Measurements from ENCODE around the gene SORCS1. TPM values are rescaled to one million over a fixed set of nuclear protein-coding genes. Genes with fewer than 3 reads are reported as not detected.

Gene SORCS1
- total RNA-seq, 1 experiment from 2014 or later, result 1.7 TPM

DNA sequence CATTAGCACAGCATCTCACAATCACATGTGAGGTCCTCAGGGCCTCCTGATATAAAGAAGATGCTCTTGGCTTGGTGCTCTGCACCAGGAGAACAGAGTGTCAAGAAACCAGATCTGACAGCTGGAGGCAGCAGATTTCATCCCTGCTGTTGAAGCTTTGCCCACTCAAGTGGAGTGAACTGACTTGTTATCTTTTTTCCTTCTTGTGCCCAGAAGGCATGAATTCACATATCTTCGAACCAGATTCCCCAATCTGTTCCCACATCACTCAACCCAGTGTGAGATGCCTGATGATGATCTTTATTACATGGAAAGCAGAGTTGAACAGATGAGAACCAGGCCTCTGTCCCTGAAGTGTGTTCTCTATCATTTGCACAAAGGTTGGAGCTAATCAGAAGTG is 521.0 kb downstream of the SORCS1 start:
- H3K9me3 ChIP-seq (ENCODE audit: control insufficient read depth, low read depth, low read length), result no peaks in the 10 kb centered on the region
- TF ChIP-seq, protein P1, sequence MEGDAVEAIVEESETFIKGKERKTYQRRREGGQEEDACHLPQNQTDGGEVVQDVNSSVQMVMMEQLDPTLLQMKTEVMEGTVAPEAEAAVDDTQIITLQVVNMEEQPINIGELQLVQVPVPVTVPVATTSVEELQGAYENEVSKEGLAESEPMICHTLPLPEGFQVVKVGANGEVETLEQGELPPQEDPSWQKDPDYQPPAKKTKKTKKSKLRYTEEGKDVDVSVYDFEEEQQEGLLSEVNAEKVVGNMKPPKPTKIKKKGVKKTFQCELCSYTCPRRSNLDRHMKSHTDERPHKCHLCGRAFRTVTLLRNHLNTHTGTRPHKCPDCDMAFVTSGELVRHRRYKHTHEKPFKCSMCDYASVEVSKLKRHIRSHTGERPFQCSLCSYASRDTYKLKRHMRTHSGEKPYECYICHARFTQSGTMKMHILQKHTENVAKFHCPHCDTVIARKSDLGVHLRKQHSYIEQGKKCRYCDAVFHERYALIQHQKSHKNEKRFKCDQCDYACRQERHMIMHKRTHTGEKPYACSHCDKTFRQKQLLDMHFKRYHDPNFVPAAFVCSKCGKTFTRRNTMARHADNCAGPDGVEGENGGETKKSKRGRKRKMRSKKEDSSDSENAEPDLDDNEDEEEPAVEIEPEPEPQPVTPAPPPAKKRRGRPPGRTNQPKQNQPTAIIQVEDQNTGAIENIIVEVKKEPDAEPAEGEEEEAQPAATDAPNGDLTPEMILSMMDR (conservative IDR thresholded peaks at IDR 0.05), result no peak
- no peak overlapping the region for H3K4ac ChIP-seq (ENCODE audit: low read depth, low read length)
- no peak overlapping the region for H3K27ac ChIP-seq (ENCODE audit: insufficient read length, low read depth, low read length)
- no peak overlapping the region for H2BK15ac ChIP-seq (ENCODE audit: low read depth, low read length)
- no peaks in the 10 kb centered on the region; a peak in 1 of 7 replicates for H3K36me3 Mint-ChIP-seq (ENCODE audit: insufficient read depth in 1 of 3, low read depth in 3 of 3)
- H3K27me3 Mint-ChIP-seq (ENCODE audit: low read depth), result peaks cover 2% of the 10 kb centered on the region; the same call in 1 of the 2 replicates
- no peak overlapping the region for H4K5ac ChIP-seq (ENCODE audit: insufficient read length, low read depth, low read length)
- H2BK20ac ChIP-seq (ENCODE audit: low read depth, low read length, poor library complexity, severe bottlenecking), result no peak overlapping the region
- no peak overlapping the region for H4K8ac ChIP-seq (replicated peaks; ENCODE audit: insufficient read length, low read depth, low read length)
- H3K56ac ChIP-seq (ENCODE audit: insufficient read length, low read depth, low read length), result no peak overlapping the region
- H2BK12ac ChIP-seq (ENCODE audit: insufficient read length, low read depth, low read length), result no peak overlapping the region
- no peaks in the 10 kb centered on the region for H3K9me3 Mint-ChIP-seq
- no CpG with 5 or more reads among the region's 1 CpG for WGBS (ENCODE audit: extremely low coverage, insufficient read length, low lambda C conversion rate)
- no peak overlapping the region for H2AK5ac ChIP-seq (ENCODE audit: insufficient read length, low read length)
- no peaks in the 10 kb centered on the region for H4K20me1 ChIP-seq (ENCODE audit: control insufficient read depth, insufficient read depth, insufficient read length)
- no peaks in the 10 kb centered on the region for H3K4me1 ChIP-seq (ENCODE audit: insufficient read depth, low read length)
- no peak overlapping the region for H3K27ac Mint-ChIP-seq
- H3K4me2 ChIP-seq (ENCODE audit: insufficient read depth, insufficient read length, low read length), result no peak overlapping the region
- H2BK5ac ChIP-seq (ENCODE audit: insufficient read length, low read length), result no peak overlapping the region
- no peaks in the 10 kb centered on the region for H3K79me2 ChIP-seq (ENCODE audit: insufficient read depth, low read length)
- no peak overlapping the region for H3K9ac ChIP-seq (ENCODE audit: extremely low read depth, insufficient read length, low read length)
- H4K91ac ChIP-seq (ENCODE audit: insufficient read length, low read depth, low read length), result no peak overlapping the region
- H2BK120ac ChIP-seq (ENCODE audit: low read depth, low read length, poor library complexity, severe bottlenecking), result no peak overlapping the region
- DNase-seq, result no peak
- no peaks in the 10 kb centered on the region for H3K79me1 ChIP-seq (ENCODE audit: insufficient read depth, low read depth, low read length, poor library complexity, severe bottlenecking)
- no peaks in the 10 kb centered on the region for H3K27me3 ChIP-seq (ENCODE audit: insufficient read depth, low read length)
- no peak overlapping the region for H2AFZ ChIP-seq (ENCODE audit: low read length)
- H3K14ac ChIP-seq (ENCODE audit: insufficient read depth, low read length), result no peak overlapping the region
- no peak overlapping the region for H3K4me3 Mint-ChIP-seq
- no peaks in the 10 kb centered on the region for H3K23me2 ChIP-seq (ENCODE audit: insufficient read length, low read depth, low read length, poor library complexity, severe bottlenecking)
- peaks cover 0 to 1% of the 10 kb centered on the region in 2 experiments; a peak in 1 of 4 replicates for H3K4me1 Mint-ChIP-seq
- no peak overlapping the region for H3K18ac ChIP-seq (ENCODE audit: insufficient read length, low read depth, low read length)
- H3K23ac ChIP-seq (ENCODE audit: insufficient read length, low read depth, low read length), result no peak overlapping the region
- no peak overlapping the region for H3T11ph ChIP-seq (ENCODE audit: low read length)

Measured in H9 (cell line).